ENCODE measurements around the gene CCDC136.

DNA sequence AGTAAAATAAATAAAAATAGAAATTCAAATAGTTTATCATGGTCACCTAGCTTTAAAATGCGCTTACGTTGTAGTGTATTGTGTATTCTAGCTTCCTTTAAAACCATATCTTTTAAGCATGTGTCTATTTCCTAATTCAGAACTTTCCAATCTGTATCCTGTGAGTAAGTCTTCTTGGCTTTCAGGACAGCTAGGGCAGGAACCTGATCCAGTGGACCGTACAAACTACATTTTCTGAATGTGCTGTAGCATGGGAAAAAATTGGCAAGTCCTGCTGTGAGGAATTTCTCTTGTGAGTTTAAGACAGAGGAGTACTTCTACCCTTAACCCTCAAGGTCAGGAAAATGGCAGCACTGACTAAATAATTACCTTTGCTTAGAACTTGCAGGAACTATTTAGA is 28.2 kb upstream of the CCDC136 start:
- no peak for TF ChIP-seq EZH2phosphoT487 (IDR thresholded peaks at IDR 0.05; ENCODE audit: borderline replicate concordance, low read depth, low read length)
- TF ChIP-seq, protein P1, sequence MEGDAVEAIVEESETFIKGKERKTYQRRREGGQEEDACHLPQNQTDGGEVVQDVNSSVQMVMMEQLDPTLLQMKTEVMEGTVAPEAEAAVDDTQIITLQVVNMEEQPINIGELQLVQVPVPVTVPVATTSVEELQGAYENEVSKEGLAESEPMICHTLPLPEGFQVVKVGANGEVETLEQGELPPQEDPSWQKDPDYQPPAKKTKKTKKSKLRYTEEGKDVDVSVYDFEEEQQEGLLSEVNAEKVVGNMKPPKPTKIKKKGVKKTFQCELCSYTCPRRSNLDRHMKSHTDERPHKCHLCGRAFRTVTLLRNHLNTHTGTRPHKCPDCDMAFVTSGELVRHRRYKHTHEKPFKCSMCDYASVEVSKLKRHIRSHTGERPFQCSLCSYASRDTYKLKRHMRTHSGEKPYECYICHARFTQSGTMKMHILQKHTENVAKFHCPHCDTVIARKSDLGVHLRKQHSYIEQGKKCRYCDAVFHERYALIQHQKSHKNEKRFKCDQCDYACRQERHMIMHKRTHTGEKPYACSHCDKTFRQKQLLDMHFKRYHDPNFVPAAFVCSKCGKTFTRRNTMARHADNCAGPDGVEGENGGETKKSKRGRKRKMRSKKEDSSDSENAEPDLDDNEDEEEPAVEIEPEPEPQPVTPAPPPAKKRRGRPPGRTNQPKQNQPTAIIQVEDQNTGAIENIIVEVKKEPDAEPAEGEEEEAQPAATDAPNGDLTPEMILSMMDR (conservative IDR thresholded peaks at IDR 0.05; ENCODE audit: low read length): no peak

All from OCI-LY7 (cell line).